IPS-15b (cell line): ENCODE results near the gene FHOD3.

Experiments
- H3K27me3 ChIP-seq: one replicate; pipeline ENCODE4 v1.6.1; 2013; ENCODE audit warnings: low read length; ENCODE audit not compliant: control insufficient read depth, insufficient read depth
- H3K36me3 ChIP-seq: one replicate; pipeline ENCODE4 v1.6.1; 2013; ENCODE audit warnings: low read length; ENCODE audit not compliant: control insufficient read depth, insufficient read depth
- H3K4me1 ChIP-seq: one replicate; pipeline ENCODE4 v1.6.1; 2013; ENCODE audit warnings: mild to moderate bottlenecking, low read length; ENCODE audit not compliant: control insufficient read depth, insufficient read depth
- H3K4me3 ChIP-seq: one replicate; pipeline ENCODE4 v1.5.1; 2013; ENCODE audit warnings: low read depth, low read length
- H3K9ac ChIP-seq: one replicate; pipeline ENCODE4 v1.6.1; 2013; ENCODE audit warnings: low read depth, mild to moderate bottlenecking, low read length
- H3K9me3 ChIP-seq: one replicate; pipeline ENCODE4 v1.6.1; 2013; ENCODE audit warnings: mild to moderate bottlenecking, low read length; ENCODE audit not compliant: control insufficient read depth, insufficient read depth

The FHOD3 gene

DNA sequence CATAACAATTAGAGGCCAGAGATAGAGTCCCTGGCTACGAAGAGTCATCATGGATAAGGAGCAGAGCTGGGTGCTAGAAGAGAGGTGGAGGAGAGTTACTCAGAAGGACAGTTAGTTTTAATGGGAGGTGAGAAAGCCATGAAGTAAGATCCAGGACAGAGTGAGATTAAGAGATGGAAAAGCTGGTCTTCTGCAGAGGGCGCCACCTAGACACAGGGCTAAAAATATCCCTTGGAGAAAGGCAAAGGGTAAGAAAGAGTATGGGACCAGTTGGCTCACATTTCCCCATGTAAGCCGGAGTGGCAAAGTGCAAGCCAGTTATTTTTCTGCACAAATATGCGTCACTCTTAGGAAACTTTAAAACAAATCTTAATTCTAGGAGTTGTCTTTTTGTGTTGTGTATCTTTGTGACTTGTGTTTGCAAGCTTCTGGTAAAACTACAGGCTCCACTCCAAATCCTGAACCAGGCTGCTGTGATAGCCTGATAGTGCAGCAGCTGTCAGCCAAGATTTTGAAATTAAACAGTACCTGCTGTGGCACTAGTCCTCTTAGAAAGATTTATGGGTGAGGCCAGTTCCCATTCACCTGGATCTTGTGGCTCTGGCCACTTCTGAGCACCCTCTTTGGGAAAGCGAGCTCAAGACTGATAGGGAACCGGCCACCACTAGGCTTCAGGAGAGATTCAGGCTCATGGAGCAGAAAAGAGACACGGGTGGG is 327.1 kb downstream of the FHOD3 start:
- no peaks in the 10 kb centered on the region for H3K9me3 ChIP-seq
- H3K4me1 ChIP-seq = no peaks in the 10 kb centered on the region
- no peaks in the 10 kb centered on the region for H3K36me3 ChIP-seq
- H3K9ac ChIP-seq = no peak overlapping the region
- H3K4me3 ChIP-seq = no peak overlapping the region
- no peaks in the 10 kb centered on the region for H3K27me3 ChIP-seq

DNA sequence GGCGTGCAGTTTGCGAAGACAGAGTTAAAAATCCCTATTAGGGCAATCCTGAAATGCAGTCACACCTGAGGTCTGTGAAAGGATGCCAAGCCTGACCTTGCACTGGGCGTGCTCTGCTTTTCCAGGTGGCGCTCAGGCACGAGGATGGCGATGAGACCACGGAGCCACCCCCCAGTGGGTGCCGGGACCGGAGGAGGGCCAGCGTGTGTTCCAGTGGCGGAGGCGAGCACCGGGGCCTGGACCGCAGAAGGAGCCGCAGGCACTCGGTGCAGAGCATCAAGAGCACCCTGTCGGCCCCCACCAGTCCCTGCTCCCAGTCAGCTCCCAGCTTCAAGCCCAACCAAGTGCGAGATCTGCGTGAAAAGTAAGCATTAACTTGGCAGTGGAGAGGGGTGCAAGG is 327.9 kb downstream of the FHOD3 start:
- no peaks in the 10 kb centered on the region for H3K4me1 ChIP-seq
- H3K4me3 ChIP-seq = no peak overlapping the region
- H3K27me3 ChIP-seq = no peaks in the 10 kb centered on the region
- H3K9ac ChIP-seq = no peak overlapping the region
- no peaks in the 10 kb centered on the region for H3K9me3 ChIP-seq
- no peaks in the 10 kb centered on the region for H3K36me3 ChIP-seq

DNA sequence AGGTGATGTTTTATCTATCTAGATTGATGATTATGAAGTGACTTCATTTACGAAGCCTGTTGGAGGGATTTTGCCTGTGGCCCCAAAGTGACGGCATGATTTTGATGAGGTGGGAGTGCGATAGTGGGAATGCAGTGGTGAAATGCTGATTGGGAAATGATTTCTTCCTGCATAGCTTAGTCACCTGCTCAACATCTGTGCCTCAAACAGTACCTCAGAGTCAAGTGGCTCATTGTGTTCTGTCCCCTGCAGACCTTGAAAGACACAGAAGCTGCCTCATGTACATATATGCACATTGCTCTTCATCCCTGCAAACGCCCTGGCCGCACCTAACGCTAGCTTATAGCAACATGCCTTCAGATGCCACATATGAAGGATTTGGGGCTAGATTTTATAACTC is 330.1 kb downstream of the FHOD3 start:
- no peak overlapping the region for H3K9ac ChIP-seq
- H3K27me3 ChIP-seq = no peaks in the 10 kb centered on the region
- H3K36me3 ChIP-seq = no peaks in the 10 kb centered on the region
- H3K9me3 ChIP-seq = no peaks in the 10 kb centered on the region
- no peaks in the 10 kb centered on the region for H3K4me1 ChIP-seq
- no peak overlapping the region for H3K4me3 ChIP-seq

- Histone ChIP-seq H3K9me3 (no peaks in the 10 kb centered on the region), H3K36me3 (no peaks in the 10 kb centered on the region), H3K4me3 (no peak overlapping the region), H3K9ac (no peak overlapping the region), H3K4me1 (no peaks in the 10 kb centered on the region), H3K27me3 (no peaks in the 10 kb centered on the region)
These were observed 331.1 kb downstream of the FHOD3 start for GRCh38 chr18:36628435-36629137.

DNA sequence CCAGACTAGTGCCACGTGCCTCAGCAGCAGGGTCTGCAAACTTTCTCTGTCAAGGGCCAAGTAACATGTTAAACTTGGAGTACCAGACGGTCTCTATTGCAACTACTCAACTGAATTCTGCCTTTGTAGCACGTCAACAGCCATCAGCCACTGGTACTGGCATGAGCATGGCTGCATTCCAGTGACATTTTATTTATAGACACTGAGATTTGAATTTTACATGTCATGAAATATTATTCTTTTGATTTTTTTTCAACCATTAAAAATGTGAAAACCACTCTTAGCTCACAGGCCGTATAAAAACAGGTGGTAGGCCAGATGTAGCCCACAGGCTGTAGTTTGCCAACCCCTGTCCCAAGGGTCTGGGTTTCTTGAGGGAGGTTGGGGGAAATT is 331.6 kb downstream of the FHOD3 start:
- Histone ChIP-seq H3K4me3 (no peak overlapping the region), H3K36me3 (no peaks in the 10 kb centered on the region), H3K9me3 (no peaks in the 10 kb centered on the region), H3K4me1 (peaks cover 3% of the 10 kb centered on the region), H3K9ac (no peak overlapping the region), H3K27me3 (no peaks in the 10 kb centered on the region)

DNA sequence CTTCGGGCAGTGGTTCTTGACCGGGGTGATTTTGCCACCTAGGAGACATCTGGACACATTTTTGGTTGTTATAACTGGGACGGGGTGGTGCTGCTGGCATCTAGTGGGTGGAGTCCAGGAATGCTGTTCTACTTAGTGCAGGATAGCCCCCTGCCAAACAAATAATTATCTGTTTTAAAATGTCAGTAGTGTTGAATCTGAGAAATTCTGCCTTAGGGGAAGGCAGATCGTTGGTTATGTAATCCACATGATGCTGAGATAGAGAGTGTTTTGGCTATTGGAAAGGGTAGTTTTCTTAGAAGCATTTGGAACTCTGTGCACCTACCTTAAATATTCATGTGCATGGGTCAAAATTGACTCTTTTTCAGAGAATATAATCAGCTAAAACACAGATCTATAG is 332.3 kb downstream of the FHOD3 start:
- Histone ChIP-seq H3K9me3 (no peaks in the 10 kb centered on the region), H3K27me3 (no peaks in the 10 kb centered on the region), H3K9ac (no peak overlapping the region), H3K4me3 (no peak overlapping the region), H3K4me1 (peaks cover 9% of the 10 kb centered on the region), H3K36me3 (no peaks in the 10 kb centered on the region)

- H3K9ac ChIP-seq = no peak overlapping the region
- H3K9me3 ChIP-seq = no peaks in the 10 kb centered on the region
- no peak overlapping the region for H3K4me3 ChIP-seq
- H3K4me1 ChIP-seq = peaks cover 11% of the 10 kb centered on the region
- H3K36me3 ChIP-seq = no peaks in the 10 kb centered on the region
- no peaks in the 10 kb centered on the region for H3K27me3 ChIP-seq
These were observed 333.4 kb downstream of the FHOD3 start for GRCh38 chr18:36630917-36631316.

- Histone ChIP-seq H3K4me3 (no peak overlapping the region), H3K4me1 (peaks cover 11% of the 10 kb centered on the region), H3K27me3 (no peaks in the 10 kb centered on the region), H3K9ac (no peak overlapping the region), H3K9me3 (no peaks in the 10 kb centered on the region), H3K36me3 (no peaks in the 10 kb centered on the region)
These were observed 336.5 kb downstream of the FHOD3 start for GRCh38 chr18:36633961-36634412.

DNA sequence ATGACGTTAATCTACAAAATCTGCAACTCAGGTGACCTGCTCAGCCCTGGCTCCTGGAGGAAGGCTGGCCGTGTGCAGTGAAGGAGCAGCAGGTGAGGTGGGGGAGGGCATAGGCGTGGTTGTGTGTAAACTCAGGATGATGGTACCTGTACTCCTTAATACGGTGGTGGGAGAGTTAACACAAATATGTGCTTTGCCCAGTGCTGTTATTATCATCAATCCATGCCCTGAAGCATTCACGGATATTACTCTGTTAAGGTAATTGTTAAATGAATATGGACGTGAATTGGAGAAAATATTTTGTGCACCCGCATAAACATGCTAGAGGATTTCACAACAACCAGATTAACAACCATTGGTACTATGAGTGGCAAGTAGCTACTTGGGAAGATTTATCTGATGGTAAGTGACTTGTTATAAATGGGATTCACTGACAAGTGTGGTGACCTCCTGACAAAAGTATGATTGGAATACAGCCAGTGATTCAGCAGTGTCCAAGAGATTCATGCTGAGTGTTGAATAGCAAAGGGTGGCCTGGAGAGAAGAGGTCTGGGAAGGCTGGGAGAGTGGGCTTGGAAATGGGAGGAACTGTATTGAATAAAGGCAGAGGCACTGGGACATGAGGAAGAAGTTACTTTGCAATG is 337.2 kb downstream of the FHOD3 start:
- Histone ChIP-seq H3K9ac (no peak overlapping the region), H3K36me3 (no peaks in the 10 kb centered on the region), H3K9me3 (no peaks in the 10 kb centered on the region), H3K4me3 (no peak overlapping the region), H3K4me1 (peaks cover 11% of the 10 kb centered on the region), H3K27me3 (no peaks in the 10 kb centered on the region)

DNA sequence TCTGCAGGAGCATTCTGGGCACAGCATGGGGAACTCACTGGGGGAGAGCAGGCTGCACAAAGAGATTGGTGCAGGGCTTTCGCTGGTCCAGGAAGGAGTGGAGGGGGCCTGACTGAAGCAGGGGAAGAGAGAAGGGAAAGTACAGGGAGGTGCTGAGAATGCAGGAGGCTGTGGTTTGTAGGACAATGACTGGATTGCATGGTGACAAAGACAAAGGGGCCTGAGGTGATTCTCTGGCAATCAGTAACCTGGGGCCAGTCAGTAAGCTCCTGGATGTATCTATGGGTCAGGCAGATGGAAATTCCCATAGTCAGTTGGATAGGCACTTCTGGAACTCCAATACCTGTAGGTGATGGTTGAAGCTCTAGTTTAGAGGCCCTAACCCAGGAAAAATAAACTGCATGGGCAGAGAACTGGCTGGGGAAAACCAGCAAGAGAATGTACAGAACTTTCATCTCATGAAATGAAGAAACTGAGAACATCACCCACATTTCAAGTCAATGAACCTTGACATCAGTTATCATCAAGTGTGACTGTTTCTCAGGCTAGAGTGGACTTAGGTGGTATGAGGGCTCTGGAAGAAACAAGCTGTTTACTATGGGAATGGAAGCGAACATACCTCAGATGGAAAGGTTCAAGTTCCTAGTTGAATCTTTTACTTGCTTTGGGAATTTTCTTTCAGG is 338.0 kb downstream of the FHOD3 start:
- no peaks in the 10 kb centered on the region for H3K27me3 ChIP-seq
- no peak overlapping the region for H3K4me3 ChIP-seq
- H3K9me3 ChIP-seq = no peaks in the 10 kb centered on the region
- no peak overlapping the region for H3K9ac ChIP-seq
- peaks cover 11% of the 10 kb centered on the region for H3K4me1 ChIP-seq
- no peaks in the 10 kb centered on the region for H3K36me3 ChIP-seq

- H3K4me3 ChIP-seq = no peak overlapping the region
- no peaks in the 10 kb centered on the region for H3K9me3 ChIP-seq
- no peaks in the 10 kb centered on the region for H3K36me3 ChIP-seq
- peaks cover 11% of the 10 kb centered on the region for H3K4me1 ChIP-seq
- no peak overlapping the region for H3K9ac ChIP-seq
- no peaks in the 10 kb centered on the region for H3K27me3 ChIP-seq
These were observed 338.8 kb downstream of the FHOD3 start for GRCh38 chr18:36636237-36636817.
